GM12878 (cell line): ENCODE data around the gene DNAJC28. TPM values are rescaled to one million over a fixed set of nuclear protein-coding genes. Genes with fewer than 3 reads are reported as not detected.

ENCODE experiments used
- CBX5 ChIP-seq: sonication (generic); IDR thresholded peaks from 2 replicates; pipeline ENCODE4 v1.6.1; 2016; ENCODE audit warnings: low read depth, moderate library complexity, mild to moderate bottlenecking, inconsistent platforms
- CHD4 ChIP-seq: fragments of 200-600 bp; sonication (generic); IDR thresholded peaks from 2 replicates; pipeline ENCODE4 v1.6.1; 2016; ENCODE audit warnings: mild to moderate bottlenecking
- ELK1 ChIP-seq: IDR thresholded peaks from 2 replicates; pipeline ENCODE4 v1.6.1; 2012; ENCODE audit warnings: low read depth, low read length, improper control_type of control experiment
- FOS ChIP-seq: IDR thresholded peaks from 3 replicates; pipeline ENCODE4 v1.6.1; 2011; ENCODE audit warnings: borderline replicate concordance; ENCODE audit not compliant: insufficient read length; ENCODE audit errors: extremely low read depth
- FOXM1 ChIP-seq: IDR thresholded peaks from 2 replicates; pipeline ENCODE4 v1.6.1; 2012; ENCODE audit warnings: low read depth, mild to moderate bottlenecking, inconsistent platforms, low read length, moderate library complexity
- MAX ChIP-seq: IDR thresholded peaks from 2 replicates; pipeline ENCODE4 v1.6.1; 2012; ENCODE audit warnings: low read depth, low read length, improper control_type of control experiment
- MEF2B ChIP-seq: fragments of 450-650 bp; IDR thresholded peaks from 2 replicates; pipeline ENCODE4 v1.6.1; 2018; ENCODE audit warnings: mild to moderate bottlenecking, moderate library complexity; ENCODE audit not compliant: partially characterized antibody, poor library complexity, severe bottlenecking
- RELB ChIP-seq: fragments of 450-650 bp; IDR thresholded peaks from 2 replicates; pipeline ENCODE4 v1.6.1; 2017; ENCODE audit warnings: low read depth, mild to moderate bottlenecking, moderate library complexity
- SKIL ChIP-seq: fragments of 450-650 bp; IDR thresholded peaks from 2 replicates; pipeline ENCODE4 v1.6.1; 2017; ENCODE audit warnings: mild to moderate bottlenecking, low read depth, inconsistent platforms; ENCODE audit not compliant: poor library complexity, severe bottlenecking
- TBL1XR1 ChIP-seq: IDR thresholded peaks from 2 replicates; pipeline ENCODE4 v1.6.1; 2012; ENCODE audit warnings: low read depth, low read length, improper control_type of control experiment
- ZBTB33 ChIP-seq: fragments of 450-650 bp; IDR thresholded peaks from 2 replicates; pipeline ENCODE4 v1.6.1; 2017; ENCODE audit warnings: mild to moderate bottlenecking
- ZNF687 ChIP-seq: fragments of 450-650 bp; IDR thresholded peaks from 2 replicates; pipeline ENCODE4 v1.6.1; 2017; ENCODE audit warnings: mild to moderate bottlenecking, moderate library complexity
- ZSCAN29 ChIP-seq: fragments of 450-650 bp; IDR thresholded peaks from 2 replicates; pipeline ENCODE4 v1.6.1; 2017; ENCODE audit warnings: mild to moderate bottlenecking, moderate library complexity
- polyA plus RNA-seq, 11 experiments: library from polyadenylated mRNA; depleted of rRNA in 4 of 11; unstranded in 6 of 11; stranded (reverse) in 5 of 11; fragments of >200 nt; fragmentation: Nextera tagmentation in 4 of 11; fragmentation: Illumina TruSeq in 1 of 11; extraction: Ambion mirVana in 4 of 11; extraction: Trizol in 1 of 11; gene quantifications; 1 replicate in 1 of 11; 2 replicates in 10 of 11; pipeline versions ENCODE4 v1.2.1 to v1.2.3, GENCODE V29; 2011 to 2016; ENCODE audit warnings: inconsistent platforms in 2 of 11, missing spikeins in 2 of 11, low read depth in 1 of 11
- total RNA-seq, 4 experiments: library from RNA; depleted of rRNA in 3 of 4; stranded (reverse); fragments of >200 nt in 3 of 4; fragmentation: Illumina TruSeq in 1 of 4; extraction: Trizol in 1 of 4; gene quantifications; 2 replicates each; pipeline versions ENCODE4 v1.2.1 to v1.2.3, GENCODE V29; 2013 to 2021

Gene DNAJC28
- total and polyA plus RNA-seq, 10 of the 15 experiments (the other 5 are each of a cell fraction or from before 2014, with no cell fraction given): 0.26 to 0.77 (median 0.54) TPM

GRCh38 chr21:33441489-33442477 lies 49.7 kb downstream of the DNAJC28 start (continued):
- TF ChIP-seq ELK1: no peak
- no peak for TF ChIP-seq CHD4
- TF ChIP-seq MAX: no peak
- TF ChIP-seq MEF2B: peak; percentile 100
- peak; percentile 96 for TF ChIP-seq FOXM1
- TF ChIP-seq CBX5: no peak
- peak; percentile 74; the same call in 1 of the 2 replicates for TF ChIP-seq TBL1XR1
- TF ChIP-seq FOS: no peak
- TF ChIP-seq ZNF687: peak; percentile 100
- TF ChIP-seq SKIL: no peak
- peak; percentile 94 for TF ChIP-seq RELB
- TF ChIP-seq ZBTB33: no peak
- TF ChIP-seq ZSCAN29: no peak
